OCI-LY1 (cell line): Measurements from ENCODE around the gene PLEKHO2.

Experiments used
- EZH2 ChIP-seq: fragments of 200-600 bp; sonication (generic), shearing (Covaris generic); IDR thresholded peaks from 2 replicates; pipeline ENCODE4 v1.8.0; 2017; ENCODE audit warnings: borderline replicate concordance, mixed run types, mild to moderate bottlenecking, antibody characterized with exemption, low read length, moderate library complexity, mixed read lengths
- TF ChIP-seq, protein P1 (sequence below): fragments of 200-600 bp; sonication (generic), shearing (Covaris generic); IDR thresholded peaks from 2 replicates; pipeline ENCODE4 v1.5.1; 2017; ENCODE audit warnings: mild to moderate bottlenecking, antibody characterized with exemption, low read length, moderate library complexity, mixed read lengths

DNA sequence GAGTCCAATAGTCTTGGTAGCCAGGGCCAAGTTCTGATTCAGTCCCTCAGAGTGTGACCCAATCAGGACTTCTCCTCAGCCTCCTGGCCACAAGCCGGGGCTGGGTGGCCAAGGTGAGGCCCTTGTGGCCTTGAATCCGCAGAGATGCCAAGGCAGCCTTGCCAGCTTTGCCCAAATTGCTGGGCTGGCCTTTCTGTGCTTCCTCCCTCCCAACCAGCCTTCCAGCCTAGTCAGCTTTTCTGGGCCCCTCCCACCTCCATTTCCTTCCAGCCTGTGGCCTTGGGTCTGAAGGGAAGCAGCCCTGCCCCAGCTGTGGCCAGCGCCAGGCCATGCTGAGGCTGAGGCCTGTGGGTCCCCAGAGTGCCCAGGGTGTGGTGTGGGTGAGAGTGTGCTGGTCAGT, 35.7 kb downstream of the PLEKHO2 start:
- TF ChIP-seq, protein P1, sequence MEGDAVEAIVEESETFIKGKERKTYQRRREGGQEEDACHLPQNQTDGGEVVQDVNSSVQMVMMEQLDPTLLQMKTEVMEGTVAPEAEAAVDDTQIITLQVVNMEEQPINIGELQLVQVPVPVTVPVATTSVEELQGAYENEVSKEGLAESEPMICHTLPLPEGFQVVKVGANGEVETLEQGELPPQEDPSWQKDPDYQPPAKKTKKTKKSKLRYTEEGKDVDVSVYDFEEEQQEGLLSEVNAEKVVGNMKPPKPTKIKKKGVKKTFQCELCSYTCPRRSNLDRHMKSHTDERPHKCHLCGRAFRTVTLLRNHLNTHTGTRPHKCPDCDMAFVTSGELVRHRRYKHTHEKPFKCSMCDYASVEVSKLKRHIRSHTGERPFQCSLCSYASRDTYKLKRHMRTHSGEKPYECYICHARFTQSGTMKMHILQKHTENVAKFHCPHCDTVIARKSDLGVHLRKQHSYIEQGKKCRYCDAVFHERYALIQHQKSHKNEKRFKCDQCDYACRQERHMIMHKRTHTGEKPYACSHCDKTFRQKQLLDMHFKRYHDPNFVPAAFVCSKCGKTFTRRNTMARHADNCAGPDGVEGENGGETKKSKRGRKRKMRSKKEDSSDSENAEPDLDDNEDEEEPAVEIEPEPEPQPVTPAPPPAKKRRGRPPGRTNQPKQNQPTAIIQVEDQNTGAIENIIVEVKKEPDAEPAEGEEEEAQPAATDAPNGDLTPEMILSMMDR: no peak
- TF ChIP-seq EZH2: no peak
